Stimulated activated CD4-positive, alpha-beta T cell treated with anti-CD3 and anti-CD28 coated beads, TNF-alpha, amount 100 ng/mL, for 48 hours (primary cell): ENCODE data around the gene OXLD1.

Experiments
- DNase-seq, 3 donors: peaks; one replicate each; pipeline ENCODE4 v3.0.0-alpha.2; 2020; ENCODE audit warnings: low read depth in 3 of 3

OXLD1 gene

GRCh38 chr17:81666342-81667191 is at the start of gene OXLD1, which contains the start of gene CCDC137:
OXLD1 (minus strand) TSS chr17:81666605; CDS start chr17:81666577, 28 bp downstream.
CCDC137 (plus strand) TSS chr17:81666737; CDS start chr17:81666767, 30 bp downstream.
- peak; percentile 91 for DNase-seq

DNA sequence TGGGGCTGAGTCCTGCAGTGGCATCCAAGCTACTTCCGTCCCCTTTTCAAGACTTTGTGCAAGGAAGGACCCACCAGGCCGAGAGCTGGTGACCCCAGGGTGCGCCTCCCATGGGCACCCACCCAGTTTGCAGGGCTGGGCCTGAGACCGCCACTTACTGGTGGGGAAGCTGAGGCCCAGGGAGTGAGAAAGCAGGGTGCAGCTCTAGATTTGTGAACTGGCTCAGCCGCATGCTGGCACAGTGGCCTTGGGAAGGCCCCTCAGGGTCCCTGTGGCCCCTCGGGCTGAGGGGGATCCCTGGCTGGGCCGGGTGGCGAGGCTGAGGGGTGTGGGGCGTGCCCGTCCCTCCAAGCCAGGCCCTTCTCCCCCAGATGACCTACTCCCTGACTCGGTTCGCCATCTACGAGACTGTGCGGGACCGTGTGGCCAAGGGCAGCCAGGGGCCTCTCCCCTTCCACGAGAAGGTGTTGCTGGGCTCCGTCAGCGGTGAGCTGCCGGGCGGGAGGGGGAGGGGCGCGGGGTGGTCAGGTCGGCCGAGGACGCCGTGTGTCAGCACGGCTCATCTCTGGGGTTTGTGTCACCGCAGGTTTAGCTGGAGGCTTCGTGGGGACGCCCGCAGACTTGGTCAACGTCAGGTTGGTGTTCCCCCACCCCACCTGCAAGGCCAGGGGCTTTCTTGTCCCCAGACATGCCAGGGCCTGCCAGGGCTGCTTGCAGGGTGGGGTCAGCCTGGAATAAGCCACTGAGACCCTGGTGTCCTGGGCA is 48.9 kb upstream of the OXLD1 start:
- no peak for DNase-seq

DNA sequence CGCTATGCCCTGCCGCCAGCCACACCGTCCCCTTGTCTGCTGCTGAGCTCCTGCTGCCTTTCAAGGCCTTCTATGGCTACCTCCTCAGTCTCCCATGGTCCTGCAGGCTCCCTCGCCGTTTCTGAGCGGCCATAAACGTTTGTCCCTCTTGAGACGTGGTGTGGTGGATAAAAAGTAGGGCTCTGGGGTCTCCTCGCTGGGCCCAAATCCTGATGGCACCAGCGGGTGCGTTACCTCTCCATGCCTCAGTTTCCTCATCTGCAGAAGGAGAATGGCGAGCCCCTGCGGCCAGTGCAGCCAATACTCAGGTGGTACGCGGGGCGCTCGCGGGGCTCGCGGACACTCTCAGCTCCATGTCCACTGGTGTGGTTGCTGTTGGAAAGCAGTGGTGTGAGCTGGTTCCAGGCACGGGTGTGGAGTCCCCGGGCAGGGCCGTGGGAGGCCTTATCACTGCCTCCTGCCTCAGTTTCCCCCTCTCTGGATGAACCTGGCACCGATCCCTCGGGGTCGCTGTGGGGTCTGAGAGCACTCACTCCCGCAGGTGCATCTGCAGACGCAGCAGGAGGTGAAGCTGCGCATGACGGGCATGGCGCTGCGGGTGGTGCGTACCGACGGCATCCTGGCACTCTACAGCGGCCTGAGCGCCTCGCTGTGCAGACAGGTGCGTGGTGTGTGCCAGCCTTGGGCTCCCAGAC is 48.2 kb upstream of the OXLD1 start:
- no peak for DNase-seq

- DNase-seq = no peak
Measured at GRCh38 chr17:81713556-81714411, 47.4 kb upstream of the OXLD1 start.

GRCh38 chr17:81713004-81713555 is 46.7 kb upstream of the OXLD1 start:
- DNase-seq = no peak

DNA sequence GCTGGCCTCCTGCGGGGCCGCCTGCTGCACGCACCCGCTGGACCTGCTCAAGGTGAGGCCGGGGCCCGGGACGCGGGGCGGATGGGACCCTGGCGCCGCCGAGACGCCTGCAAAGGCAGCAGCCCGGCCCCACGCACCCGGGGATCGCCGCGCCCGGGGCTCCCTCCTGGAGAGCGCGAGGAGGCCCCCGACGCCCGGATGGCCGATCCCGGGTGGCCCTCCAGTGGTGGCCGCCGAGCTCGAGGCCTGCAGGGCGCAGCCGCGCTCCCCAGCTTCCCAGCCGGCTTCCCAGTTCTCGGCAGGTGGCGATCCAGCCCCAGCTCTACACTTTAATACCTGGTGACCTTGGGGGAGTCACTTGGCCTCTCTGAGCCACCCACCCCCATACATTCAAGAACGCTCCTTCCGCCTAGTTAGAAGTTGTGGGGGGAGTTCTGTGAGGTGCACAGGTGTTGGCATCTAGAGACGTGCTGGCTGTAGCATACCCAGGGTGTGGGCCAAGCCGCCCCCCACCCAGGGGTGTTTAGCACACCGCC is 46.1 kb upstream of the OXLD1 start:
- DNase-seq = no peak

- peak; percentile 69 to 80 (median 77) for DNase-seq
Measured at GRCh38 chr17:81711814-81712467, 45.5 kb upstream of the OXLD1 start, which contains the start of gene SLC25A10. SLC25A10 (plus strand) TSS chr17:81712284; CDS start chr17:81712427, 143 bp downstream.

- DNase-seq = no peak
Measured at GRCh38 chr17:81710514-81711308, 44.3 kb upstream of the OXLD1 start.

DNA sequence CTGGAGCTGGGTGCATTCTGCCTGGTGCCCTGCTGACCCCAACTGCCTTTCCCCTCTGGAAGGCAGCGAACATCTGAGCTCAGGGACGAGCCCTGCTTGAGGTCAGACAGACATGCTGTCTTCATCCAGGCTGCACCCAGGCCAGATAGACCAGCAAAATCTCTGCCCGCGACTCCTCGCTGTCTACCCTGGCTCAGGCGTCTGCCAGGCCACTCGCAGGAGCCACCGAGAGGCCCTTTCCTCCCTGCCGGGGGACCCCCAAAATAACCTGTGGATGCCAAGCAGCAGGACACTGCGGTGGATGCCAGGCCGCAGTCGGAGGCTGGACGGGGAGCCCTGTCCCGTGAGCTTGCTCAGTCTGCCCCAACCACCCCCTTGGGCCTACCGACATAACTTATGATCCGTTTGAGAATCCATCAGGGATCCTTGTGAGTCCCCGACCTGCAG is 42.4 kb upstream of the OXLD1 start:
- no peak for DNase-seq

DNA sequence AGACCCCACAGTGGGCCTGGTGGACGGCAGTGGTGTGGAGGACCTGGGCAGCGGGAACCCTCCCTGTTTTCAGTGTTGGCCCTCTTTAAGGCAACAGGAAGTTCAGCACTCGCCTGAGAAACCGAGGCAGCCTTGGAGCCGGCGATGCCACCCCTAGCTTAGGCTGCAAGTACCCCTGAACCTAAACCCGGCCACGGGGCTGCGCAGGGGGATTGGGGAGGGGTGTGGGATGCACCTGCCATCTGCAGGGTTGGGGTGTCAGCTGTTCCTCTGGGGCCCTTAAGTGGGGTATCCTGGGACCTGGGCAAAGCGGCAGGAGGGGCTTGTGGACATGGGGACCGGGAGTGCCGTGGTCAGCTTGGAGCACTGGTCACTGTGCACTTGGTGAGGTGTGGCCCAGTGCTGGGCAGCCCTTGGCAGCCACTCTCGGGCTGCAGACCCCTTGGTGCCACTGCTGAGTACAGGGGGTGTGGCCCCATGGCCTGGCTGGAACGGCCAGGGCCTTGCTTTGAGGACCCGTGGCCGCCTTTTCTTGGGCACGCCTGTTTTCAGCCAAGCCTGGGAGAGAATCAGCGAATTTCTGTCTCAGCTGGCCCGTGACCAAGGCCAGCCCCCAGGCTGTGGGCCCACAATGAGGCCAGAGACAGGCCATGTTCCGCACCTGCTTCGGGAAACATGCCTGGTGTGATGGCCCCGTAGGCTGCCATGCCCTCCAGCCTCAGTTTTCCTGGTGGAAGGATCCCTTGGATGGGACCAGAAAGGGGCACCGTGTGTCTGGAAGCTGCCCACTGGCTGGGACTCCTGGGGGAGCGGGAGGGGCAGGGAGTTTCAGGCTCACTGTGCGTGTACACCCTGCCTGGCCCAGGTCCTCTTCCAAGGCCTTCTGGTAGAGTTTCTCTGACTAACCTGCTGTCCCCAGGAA is 41.6 kb upstream of the OXLD1 start:
- DNase-seq = no peak

DNA sequence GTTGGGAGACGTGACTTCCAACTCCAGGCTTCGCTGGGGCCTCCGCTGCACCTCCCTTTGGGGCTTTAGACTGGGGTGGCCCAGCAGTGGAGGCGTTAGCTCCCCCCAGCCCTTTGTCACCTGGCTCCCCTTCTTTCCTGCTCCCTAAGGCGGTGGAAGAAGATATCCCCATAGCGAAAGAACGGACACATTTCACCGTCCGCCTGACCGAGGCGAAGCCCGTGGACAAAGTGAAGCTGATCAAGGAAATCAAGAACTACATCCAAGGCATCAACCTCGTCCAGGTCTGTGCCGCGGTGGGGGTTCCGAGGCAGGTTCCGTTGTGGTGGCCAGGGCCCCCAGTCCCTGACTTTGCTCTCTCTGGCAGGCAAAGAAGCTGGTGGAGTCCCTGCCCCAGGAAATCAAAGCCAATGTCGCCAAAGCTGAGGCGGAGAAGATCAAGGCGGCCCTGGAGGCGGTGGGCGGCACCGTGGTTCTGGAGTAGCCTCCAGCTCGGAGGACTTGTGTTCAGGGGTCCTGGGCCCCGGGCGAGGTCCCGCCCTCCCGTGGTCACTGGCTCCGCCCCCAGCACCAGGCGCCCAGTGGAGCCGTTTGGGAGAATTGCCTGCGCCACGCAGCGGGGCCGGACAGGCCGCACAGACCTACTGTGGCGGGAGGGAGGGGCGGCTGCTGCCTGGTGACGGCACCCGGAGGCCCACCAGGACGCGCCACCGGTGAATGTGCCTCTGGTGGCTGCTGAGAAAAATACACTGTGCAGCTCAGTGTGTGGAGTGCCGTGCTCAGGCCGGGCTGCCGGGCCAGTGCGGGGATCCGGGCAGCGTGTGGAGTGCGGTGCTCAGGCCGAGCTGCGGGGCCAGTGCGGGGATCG is 40.6 kb upstream of the OXLD1 start:
- DNase-seq = no peak

DNA sequence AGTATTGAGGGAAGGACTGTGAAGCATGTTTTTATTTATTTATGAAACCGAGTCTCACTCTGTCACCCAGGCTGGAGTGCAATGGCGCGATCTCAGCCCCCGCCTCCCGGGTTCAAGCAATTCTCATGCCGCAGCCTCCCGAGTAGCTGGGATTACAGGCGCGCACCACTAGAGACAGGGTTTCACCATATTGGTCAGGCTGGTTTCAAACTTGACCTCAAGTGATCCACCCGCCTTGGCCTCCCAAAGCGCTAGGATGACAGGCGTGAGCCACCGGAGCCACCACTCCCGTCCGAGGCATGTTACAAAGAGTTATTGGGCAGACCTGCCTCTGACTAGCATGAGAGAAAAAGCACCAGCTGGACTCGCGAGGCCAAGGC is 39.8 kb upstream of the OXLD1 start:
- no peak for DNase-seq

- no peak for DNase-seq
Measured at GRCh38 chr17:81705518-81706231, 39.3 kb upstream of the OXLD1 start.

- no peak for DNase-seq
Measured at GRCh38 chr17:81703747-81704654, 37.6 kb upstream of the OXLD1 start.
